HEK293T (cell line): ENCODE data around the gene PJA1.

Experiments used
- ARNT ChIP-seq: fragments of 450-650 bp; IDR thresholded peaks from 2 replicates; pipeline ENCODE4 v1.6.1; 2017; ENCODE audit warnings: mild to moderate bottlenecking
- BHLHE40 ChIP-seq: fragments of 450-650 bp; IDR thresholded peaks from 2 replicates; pipeline ENCODE4 v1.6.1; 2016; ENCODE audit warnings: mild to moderate bottlenecking, moderate library complexity, borderline replicate concordance
- CTBP1 ChIP-seq: fragments of 450-650 bp; IDR thresholded peaks from 2 replicates; pipeline ENCODE4 v1.6.1; 2016; ENCODE audit warnings: borderline replicate concordance
- FOXA1 ChIP-seq: fragments of 450-650 bp; IDR thresholded peaks from 2 replicates; pipeline ENCODE4 v1.6.1; 2016; ENCODE audit warnings: mild to moderate bottlenecking
- FOXK2 ChIP-seq: fragments of 450-650 bp; IDR thresholded peaks from 2 replicates; pipeline ENCODE4 v1.6.1; 2016; ENCODE audit warnings: mild to moderate bottlenecking
- HDGF ChIP-seq: fragments of 450-650 bp; IDR thresholded peaks from 2 replicates; pipeline ENCODE4 v1.6.1; 2017; ENCODE audit warnings: antibody characterized with exemption, borderline replicate concordance
- NFRKB ChIP-seq: fragments of 450-650 bp; IDR thresholded peaks from 2 replicates; pipeline ENCODE4 v1.6.1; 2016; ENCODE audit warnings: mild to moderate bottlenecking, moderate library complexity
- SP1 ChIP-seq: fragments of 450-650 bp; IDR thresholded peaks from 2 replicates; pipeline ENCODE4 v1.6.1; 2017
- SUZ12 ChIP-seq: fragments of 450-650 bp; IDR thresholded peaks from 2 replicates; pipeline ENCODE4 v1.6.1; 2016; ENCODE audit warnings: mild to moderate bottlenecking
- TARDBP ChIP-seq: fragments of 450-650 bp; IDR thresholded peaks from 2 replicates; pipeline ENCODE4 v1.6.1; 2016
- ZNF384 ChIP-seq: fragments of 450-650 bp; IDR thresholded peaks from 2 replicates; pipeline ENCODE4 v1.6.1; 2016

DNA sequence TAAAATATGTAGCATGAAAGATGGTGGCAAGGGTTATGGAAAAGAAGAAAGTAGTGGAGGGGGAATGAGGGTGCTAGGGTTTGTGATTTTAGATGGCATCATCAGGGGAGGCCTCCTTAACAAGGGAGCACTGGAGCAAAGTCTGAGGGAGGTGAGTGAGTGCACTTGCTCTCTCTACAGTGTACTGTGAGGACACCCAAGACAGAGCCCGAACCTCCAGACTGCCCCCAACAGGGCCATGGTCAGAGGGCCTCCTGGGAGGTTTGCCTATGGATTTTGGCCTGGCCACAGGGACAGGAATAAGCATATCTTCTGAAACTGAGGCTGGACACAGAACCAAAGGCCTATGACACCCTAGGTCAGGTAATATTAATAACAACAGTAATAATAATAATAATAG, 21.4 kb upstream of the PJA1 start:
- TF ChIP-seq FOXK2 (no peak), SP1 (no peak), SUZ12 (no peak), HDGF (no peak), FOXA1 (no peak), NFRKB (no peak), ZNF384 (no peak), ARNT (no peak), TARDBP (no peak), CTBP1 (no peak), BHLHE40 (no peak)
